ENCODE data around the gene CROCC. TPM values are rescaled to one million over a fixed set of nuclear protein-coding genes. Genes with fewer than 3 reads are reported as not detected.

The CROCC gene
- total and polyA plus RNA-seq, 9 of the 15 experiments (the other 6 are each of a cell fraction or from before 2014, with no cell fraction given) = 0.17 to 15.4 (median 7.6) TPM

GRCh38 chr1:16913833-16914662 lies 7.7 kb upstream of the CROCC start (continued):
- TF ChIP-seq IFI16 (CRISPR knock-in tag; IDR thresholded peaks at IDR 0.05) (no peak), DACH1 (IDR thresholded peaks at IDR 0.05; ENCODE audit: partially characterized antibody) (no peak), ETS2 (tag; IDR thresholded peaks at IDR 0.05; ENCODE audit: borderline replicate concordance, poor library complexity, severe bottlenecking) (no peak), ZBTB7A (IDR thresholded peaks at IDR 0.05; ENCODE audit: borderline replicate concordance, control insufficient read depth, low read depth, low read length) (peak; percentile 75; the same call in 1 of the 2 replicates), KDM2B (CRISPR knock-in tag; IDR thresholded peaks at IDR 0.05) (peak; percentile 66), GATAD2B (IDR thresholded peaks at IDR 0.05; ENCODE audit: borderline replicate concordance) (peak; percentile 95), ATF4 (CRISPR knock-in tag; IDR thresholded peaks at IDR 0.05) (no peak), FOXP1 (CRISPR knock-in tag; IDR thresholded peaks at IDR 0.05) (no peak; the same call in 1 of the 2 replicates), TEAD1 (CRISPR knock-in tag; IDR thresholded peaks at IDR 0.05) (no peak), MBD2 (IDR thresholded peaks at IDR 0.05; ENCODE audit: borderline replicate concordance, low read depth) (no peak), DMBX1 (CRISPR knock-in tag; IDR thresholded peaks at IDR 0.05; ENCODE audit: borderline replicate concordance) (peak; percentile 83), XRCC4 (IDR thresholded peaks at IDR 0.05; ENCODE audit: extremely low read depth, insufficient read depth, insufficient read length) (no peak), ZFPM2 (CRISPR knock-in tag; IDR thresholded peaks at IDR 0.05) (0 out of 2 replicates have a peak, but pooled peaks have one; percentile 25), MITF (IDR thresholded peaks at IDR 0.05) (no peak), CBX3 (IDR thresholded peaks at IDR 0.05; ENCODE audit: borderline replicate concordance in 1 of 2, low read length in 2 of 2) (no peak), GATAD2A (IDR thresholded peaks at IDR 0.05) (0 out of 2 replicates have a peak, but pooled peaks have one; percentile 47), IRF1 (CRISPR knock-in tag; IDR thresholded peaks at IDR 0.05; ENCODE audit: borderline replicate concordance) (no peak), ILK (tag; IDR thresholded peaks at IDR 0.05; ENCODE audit: borderline replicate concordance, low read depth) (no peak), TARDBP (IDR thresholded peaks at IDR 0.05) (0 out of 2 replicates have a peak, but pooled peaks have one; percentile 20), RCOR1 (IDR thresholded peaks at IDR 0.05; ENCODE audit: borderline replicate concordance in 1 of 2, low read depth in 2 of 2, low read length in 2 of 2) (0 out of 4 replicates have a peak, but pooled peaks of 1 of the 2 experiments have one; percentile 5), COPS2 (conservative IDR thresholded peaks at IDR 0.05) (no peak), HNRNPLL (IDR thresholded peaks at IDR 0.05; ENCODE audit: low read depth, low read length, poor library complexity, severe bottlenecking) (no peak), CREB1 (IDR thresholded peaks at IDR 0.05) (no peak; the same call in 1 of the 2 replicates), CREB1 (CRISPR knock-in tag; IDR thresholded peaks at IDR 0.05) (no peak), KLF1 (tag; IDR thresholded peaks at IDR 0.05) (no peak), NCOR1 (IDR thresholded peaks at IDR 0.05) (no peak), MEIS2 (IDR thresholded peaks at IDR 0.05; ENCODE audit: partially characterized antibody) (peak; percentile 18)
